Vagina (tissue), 2 donors: Measurements from ENCODE around the gene APBA1.

ENCODE experiments used
- POLR2A ChIP-seq, 2 donors: fragments of 450-650 bp; IDR thresholded peaks; one replicate each; pipeline ENCODE4 v1.6.1; 2017; ENCODE audit warnings: antibody characterized with exemption in 2 of 2, mild to moderate bottlenecking in 2 of 2, moderate library complexity in 2 of 2
- TF ChIP-seq, protein P1 (sequence below), 3 experiments: fragments of 450-650 bp in 2 of 3; fragments of 200-600 bp in 1 of 3; sonication (generic) in 1 of 3; IDR thresholded peaks; one replicate each; pipeline ENCODE4 v1.5.1; 2017 to 2019; ENCODE audit warnings: antibody characterized with exemption in 3 of 3, mild to moderate bottlenecking in 2 of 3, moderate library complexity in 2 of 3

DNA sequence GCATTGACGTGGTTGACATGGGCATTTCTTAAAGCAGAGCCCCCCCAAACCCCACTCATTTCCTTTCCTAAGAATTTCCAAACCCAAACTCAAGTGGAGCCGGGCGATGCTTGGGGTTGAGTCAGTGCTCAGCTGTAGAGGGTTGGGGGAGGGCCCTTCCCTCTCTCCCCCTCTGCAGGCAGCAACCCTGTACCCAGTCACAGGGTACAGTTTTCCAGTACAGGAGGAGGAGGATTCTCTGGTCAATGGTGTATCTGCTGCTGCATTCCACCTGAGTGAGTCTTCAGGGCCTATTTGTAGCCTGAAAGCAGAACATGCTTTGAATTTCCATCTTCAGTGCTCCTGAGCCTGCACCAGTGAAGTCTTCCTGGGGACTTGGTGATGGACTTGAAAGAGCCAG lies 291.4 kb downstream of the APBA1 start:
- TF ChIP-seq, protein P1, sequence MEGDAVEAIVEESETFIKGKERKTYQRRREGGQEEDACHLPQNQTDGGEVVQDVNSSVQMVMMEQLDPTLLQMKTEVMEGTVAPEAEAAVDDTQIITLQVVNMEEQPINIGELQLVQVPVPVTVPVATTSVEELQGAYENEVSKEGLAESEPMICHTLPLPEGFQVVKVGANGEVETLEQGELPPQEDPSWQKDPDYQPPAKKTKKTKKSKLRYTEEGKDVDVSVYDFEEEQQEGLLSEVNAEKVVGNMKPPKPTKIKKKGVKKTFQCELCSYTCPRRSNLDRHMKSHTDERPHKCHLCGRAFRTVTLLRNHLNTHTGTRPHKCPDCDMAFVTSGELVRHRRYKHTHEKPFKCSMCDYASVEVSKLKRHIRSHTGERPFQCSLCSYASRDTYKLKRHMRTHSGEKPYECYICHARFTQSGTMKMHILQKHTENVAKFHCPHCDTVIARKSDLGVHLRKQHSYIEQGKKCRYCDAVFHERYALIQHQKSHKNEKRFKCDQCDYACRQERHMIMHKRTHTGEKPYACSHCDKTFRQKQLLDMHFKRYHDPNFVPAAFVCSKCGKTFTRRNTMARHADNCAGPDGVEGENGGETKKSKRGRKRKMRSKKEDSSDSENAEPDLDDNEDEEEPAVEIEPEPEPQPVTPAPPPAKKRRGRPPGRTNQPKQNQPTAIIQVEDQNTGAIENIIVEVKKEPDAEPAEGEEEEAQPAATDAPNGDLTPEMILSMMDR (IDR thresholded peaks at IDR 0.05), result no peak
- TF ChIP-seq POLR2A (IDR thresholded peaks at IDR 0.05), result no peak
